Measurements from ENCODE around the gene MYO10.

DNA sequence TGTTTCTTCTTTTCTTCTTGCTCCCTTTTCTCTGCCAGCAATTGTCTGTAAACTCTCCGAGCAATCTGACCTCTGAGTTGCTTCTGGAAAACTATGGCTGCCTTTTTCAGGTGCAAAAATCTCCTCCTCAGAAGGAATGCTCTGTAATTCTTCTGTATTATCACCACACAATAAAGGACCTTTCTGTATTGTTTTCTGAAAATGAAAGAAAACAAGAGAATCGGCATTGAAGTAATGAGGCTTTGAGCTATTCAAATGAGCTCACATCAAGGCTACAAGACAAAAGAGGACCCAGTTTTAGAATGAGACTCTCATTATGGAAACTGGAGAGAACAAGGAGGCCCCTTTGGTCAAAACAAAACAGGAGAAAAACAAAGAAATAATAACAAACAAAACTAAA lies 233.1 kb downstream of the MYO10 start:
- TF ChIP-seq, protein P1, sequence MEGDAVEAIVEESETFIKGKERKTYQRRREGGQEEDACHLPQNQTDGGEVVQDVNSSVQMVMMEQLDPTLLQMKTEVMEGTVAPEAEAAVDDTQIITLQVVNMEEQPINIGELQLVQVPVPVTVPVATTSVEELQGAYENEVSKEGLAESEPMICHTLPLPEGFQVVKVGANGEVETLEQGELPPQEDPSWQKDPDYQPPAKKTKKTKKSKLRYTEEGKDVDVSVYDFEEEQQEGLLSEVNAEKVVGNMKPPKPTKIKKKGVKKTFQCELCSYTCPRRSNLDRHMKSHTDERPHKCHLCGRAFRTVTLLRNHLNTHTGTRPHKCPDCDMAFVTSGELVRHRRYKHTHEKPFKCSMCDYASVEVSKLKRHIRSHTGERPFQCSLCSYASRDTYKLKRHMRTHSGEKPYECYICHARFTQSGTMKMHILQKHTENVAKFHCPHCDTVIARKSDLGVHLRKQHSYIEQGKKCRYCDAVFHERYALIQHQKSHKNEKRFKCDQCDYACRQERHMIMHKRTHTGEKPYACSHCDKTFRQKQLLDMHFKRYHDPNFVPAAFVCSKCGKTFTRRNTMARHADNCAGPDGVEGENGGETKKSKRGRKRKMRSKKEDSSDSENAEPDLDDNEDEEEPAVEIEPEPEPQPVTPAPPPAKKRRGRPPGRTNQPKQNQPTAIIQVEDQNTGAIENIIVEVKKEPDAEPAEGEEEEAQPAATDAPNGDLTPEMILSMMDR (conservative IDR thresholded peaks at IDR 0.05; ENCODE audit: low read depth, low read length): no peak
- TF ChIP-seq EZH2 (IDR thresholded peaks at IDR 0.05; ENCODE audit: borderline replicate concordance, low read depth, low read length, poor library complexity, severe bottlenecking): no peak

Measured in A673 (cell line).